IMR-90 (cell line): ENCODE results near the gene FLVCR1. TPM values are rescaled to one million over a fixed set of nuclear protein-coding genes. Genes with fewer than 3 reads are reported as not detected.

Experiments used
- ATAC-seq: fragments of 200-7000 bp; cut with Tn5 transposase; 2 replicates; pipeline ENCODE4 v1.9.1; 2020; ENCODE audit warnings: low read depth, mild to moderate bottlenecking, moderate library complexity
- BruUV-seq: library from RNA; stranded (reverse); fragments of 400-500 nt; replicated peaks from 2 replicates; lab custom pipeline; 2021; lab: Mats Ljungman, UMichigan
- CTCF ChIA-PET: fragments of 300-600 bp; formaldehyde crosslinking; extraction: SDS; loops from one replicate; lab custom pipeline; 2021; ENCODE audit warnings: antibody characterized with exemption; lab: Yijun Ruan, JAX
- POLR2A ChIA-PET: fragments of 300-600 bp; sonication (Branson Sonifier 250); formaldehyde crosslinking; loops from one replicate; lab custom pipeline; 2022; ENCODE audit warnings: antibody characterized with exemption; ENCODE audit not compliant: unreplicated experiment; lab: Charles Lee
- DNase-seq: peaks from one replicate; pipeline ENCODE4 v3.0.0; 2013
- H2AFZ ChIP-seq: replicated peaks from 2 replicates; pipeline ENCODE3; 2013; ENCODE audit warnings: low read length, mild to moderate bottlenecking; ENCODE audit not compliant: poor library complexity
- H2AK5ac ChIP-seq: 2 replicates; pipeline ENCODE4 v1.6.1; 2013; ENCODE audit warnings: low read depth, low read length, inconsistent platforms
- H2AK9ac ChIP-seq: replicated peaks from 2 replicates; pipeline ENCODE3; 2013; ENCODE audit warnings: mild to moderate bottlenecking, low read depth, low read length, moderate library complexity; ENCODE audit not compliant: poor library complexity
- H2BK120ac ChIP-seq: 2 replicates; pipeline ENCODE4 v1.6.1; 2013; ENCODE audit warnings: low read depth, low read length, inconsistent platforms
- H2BK15ac ChIP-seq: 3 replicates; pipeline ENCODE4 v1.6.1; 2013; ENCODE audit warnings: low read depth, low read length, inconsistent platforms
- H2BK20ac ChIP-seq: 2 replicates; pipeline ENCODE4 v1.6.1; 2013; ENCODE audit warnings: low read depth, mild to moderate bottlenecking, inconsistent platforms, low read length, moderate library complexity
- H2BK5ac ChIP-seq: 2 replicates; pipeline ENCODE4 v1.6.1; 2013; ENCODE audit warnings: mild to moderate bottlenecking, low read depth, low read length, inconsistent platforms; ENCODE audit not compliant: poor library complexity, severe bottlenecking
- H3K14ac ChIP-seq: replicated peaks from 2 replicates; pipeline ENCODE4 v1.6.1; 2013; ENCODE audit warnings: low read depth, low read length, inconsistent platforms
- H3K18ac ChIP-seq: 2 replicates; pipeline ENCODE4 v1.6.1; 2013; ENCODE audit warnings: low read depth, low read length, control low read depth
- H3K23ac ChIP-seq: 2 replicates; pipeline ENCODE4 v1.6.1; 2013; ENCODE audit warnings: low read depth, low read length, inconsistent platforms
- H3K27ac ChIP-seq: 2 replicates; pipeline ENCODE4 v1.5.1; 2013; ENCODE audit warnings: mild to moderate bottlenecking, control low read depth, low read length; ENCODE audit not compliant: insufficient read depth
- H3K27me3 ChIP-seq: 2 replicates; pipeline ENCODE4 v1.6.1; 2013; ENCODE audit warnings: low read length; ENCODE audit not compliant: control insufficient read depth, insufficient read depth
- H3K36me3 ChIP-seq: 2 replicates; pipeline ENCODE4 v1.6.1; 2013; ENCODE audit warnings: low read length, mixed read lengths; ENCODE audit not compliant: control insufficient read depth, insufficient read depth
- H3K4ac ChIP-seq: 2 replicates; pipeline ENCODE4 v1.6.1; 2013; ENCODE audit warnings: low read depth, low read length, inconsistent platforms
- H3K4me1 ChIP-seq: 2 replicates; pipeline ENCODE4 v1.6.1; 2013; ENCODE audit warnings: low read length, mixed read lengths; ENCODE audit not compliant: control insufficient read depth, insufficient read depth
- H3K4me2 ChIP-seq: 2 replicates; pipeline ENCODE4 v1.6.1; 2013; ENCODE audit warnings: low read depth, mild to moderate bottlenecking, control low read depth, low read length, moderate library complexity
- H3K4me3 ChIP-seq: 2 replicates; pipeline ENCODE4 v1.5.1; 2013; ENCODE audit warnings: low read depth, mild to moderate bottlenecking, control low read depth, low read length, moderate library complexity; ENCODE audit not compliant: insufficient read depth
- H3K56ac ChIP-seq: 2 replicates; pipeline ENCODE4 v1.6.1; 2013; ENCODE audit warnings: low read length, inconsistent platforms; ENCODE audit not compliant: insufficient read depth; ENCODE audit errors: extremely low read depth
- H3K79me1 ChIP-seq, 2 experiments: 2 replicates each; pipeline ENCODE4 v1.6.1; 2013; ENCODE audit warnings: low read length in 2 of 2, inconsistent platforms in 1 of 2, low read depth in 1 of 2
- H3K9ac ChIP-seq: 2 replicates; pipeline ENCODE4 v1.6.1; 2013; ENCODE audit warnings: low read depth, low read length, control low read depth
- H3K9me1 ChIP-seq: 2 replicates; pipeline ENCODE4 v1.6.1; 2013; ENCODE audit warnings: low read length, inconsistent platforms; ENCODE audit not compliant: insufficient read depth
- H3K9me3 ChIP-seq: 2 replicates; pipeline ENCODE4 v1.6.1; 2013; ENCODE audit warnings: low read length; ENCODE audit not compliant: control insufficient read depth, insufficient read depth
- H4K20me1 ChIP-seq: 2 replicates; pipeline ENCODE4 v1.6.1; 2013; ENCODE audit warnings: low read length, inconsistent platforms; ENCODE audit not compliant: insufficient read depth
- H4K5ac ChIP-seq: 2 replicates; pipeline ENCODE4 v1.6.1; 2013; ENCODE audit warnings: mild to moderate bottlenecking, low read depth, low read length, control low read depth
- H4K8ac ChIP-seq, 2 experiments: 2 replicates each; pipeline ENCODE4 v1.6.1; 2013; ENCODE audit warnings: low read depth in 2 of 2, low read length in 2 of 2, control low read depth in 1 of 2, inconsistent platforms in 1 of 2
- H4K91ac ChIP-seq: 2 replicates; pipeline ENCODE4 v1.6.1; 2013; ENCODE audit warnings: low read depth, low read length, inconsistent platforms; ENCODE audit not compliant: insufficient read depth
- BHLHE40 ChIP-seq: fragments of 150-350 bp; IDR thresholded peaks from 2 replicates; pipeline ENCODE4 v1.6.1; 2016; ENCODE audit warnings: mild to moderate bottlenecking, low read depth, low read length
- MAZ ChIP-seq: IDR thresholded peaks from 2 replicates; pipeline ENCODE4 v1.6.1; 2012; ENCODE audit warnings: low read depth, mild to moderate bottlenecking, low read length, improper control_type of control experiment, moderate library complexity, borderline replicate concordance
- NFE2L2 ChIP-seq: fragments of 150-350 bp; IDR thresholded peaks from 2 replicates; pipeline ENCODE4 v1.6.1; 2016; ENCODE audit warnings: low read depth, mild to moderate bottlenecking, low read length
- SMC3 ChIP-seq: fragments of 150-350 bp; IDR thresholded peaks from 2 replicates; pipeline ENCODE4 v1.6.1; 2016; ENCODE audit warnings: low read depth, mild to moderate bottlenecking, antibody characterized with exemption, low read length, moderate library complexity
- USF2 ChIP-seq: fragments of 150-350 bp; IDR thresholded peaks from 2 replicates; pipeline ENCODE4 v1.6.1; 2017; ENCODE audit warnings: mild to moderate bottlenecking, antibody characterized with exemption, low read length, low read depth
- dilution Hi-C: fragments of 300-500 bp; cut with HindIII; formaldehyde crosslinking; loops from one replicate; pipeline ENCODE4 v1.14.3; 2018; ENCODE audit warnings: low sequenced_read_pairs; ENCODE audit not compliant: unreplicated experiment
- in situ Hi-C: fragments of 300-500 bp; cut with MboI; formaldehyde crosslinking; loops from 3 replicates; pipeline ENCODE4 v1.14.3; 2019; ENCODE audit warnings: low sequenced_read_pairs, inconsistent platforms, mixed read lengths
- intact Hi-C: fragments of 100-400 bp; cut with micrococcal nuclease; formaldehyde crosslinking; loops from 2 replicates; pipeline ENCODE4 v1.10.0; 2022
- microRNA-seq, 2 experiments: library from miRNA; stranded (forward) in 1 of 2; unstranded in 1 of 2; fragments of 10-50 nt in 1 of 2; fragments of <30 nt in 1 of 2; gene quantifications in 1 of 2; microRNA quantifications in 1 of 2; one replicate each; pipeline versions ENCODE3 to v1.1.0; 2013 to 2020; ENCODE audit not compliant: insufficient read depth in 1 of 2, insufficient read length in 1 of 2, unreplicated experiment in 1 of 2
- polyA plus RNA-seq, 3 experiments: library from polyadenylated mRNA; depleted of rRNA; stranded (reverse); fragments of >200 nt; gene quantifications; 2 replicates each; pipeline ENCODE4 v1.2.3, GENCODE V29; 2012; ENCODE audit warnings: low replicate concordance in 1 of 3
- small RNA-seq, 5 experiments: library from RNA; depleted of rRNA; stranded (forward); fragments of <200 nt; gene quantifications; one replicate each; pipeline ENCODE3, GENCODE V24; 2012
- total RNA-seq: library from RNA; depleted of rRNA; stranded (reverse); fragments of >200 nt; gene quantifications from 2 replicates; pipeline ENCODE4 v1.2.3, GENCODE V29; 2012; rRNA removed

The FLVCR1 gene
- total and polyA plus RNA-seq, 2 of the 4 experiments (the other 2 are of a cell fraction): 2.4 to 3.9 TPM

GRCh38 chr1:212946872-212947271, 88.8 kb downstream of the FLVCR1 start:
- Histone ChIP-seq H3K27ac (no peak overlapping the region), H2AK5ac (no peak overlapping the region), H4K8ac (no peak overlapping the region), H3K4me2 (no peak overlapping the region), H3K79me1 (no peaks in the 10 kb centered on the region), H3K23ac (no peak overlapping the region), H3K14ac (no peak overlapping the region), H3K27me3 (peaks cover 7% of the 10 kb centered on the region; the same call in 1 of the 2 replicates), H3K4me1 (peaks cover 2% of the 10 kb centered on the region; the same call in 1 of the 2 replicates), H3K4me3 (no peak overlapping the region), H3K56ac (no peak overlapping the region), H2BK5ac (no peak overlapping the region), H2BK20ac (no peak overlapping the region), H3K18ac (no peak overlapping the region), H4K5ac (no peak overlapping the region), H3K36me3 (no peaks in the 10 kb centered on the region), H3K4ac (no peak overlapping the region), H3K9me3 (no peaks in the 10 kb centered on the region), H2AFZ (no peak overlapping the region), H4K91ac (no peak overlapping the region), H3K9ac (no peak overlapping the region), H2BK120ac (no peak overlapping the region), H3K9me1 (peaks cover 3% of the 10 kb centered on the region; the same call in 1 of the 2 replicates), H2AK9ac (no peak overlapping the region), H4K20me1 (no peaks in the 10 kb centered on the region), H2BK15ac (no peak overlapping the region)
- in situ Hi-C loops: no loop called here
- no peak for TF ChIP-seq BHLHE40
- no peak for TF ChIP-seq USF2
- no peak for TF ChIP-seq NFE2L2
- TF ChIP-seq MAZ: no peak
- no peak for TF ChIP-seq SMC3
- ChIA-PET POLR2A (no interaction called here), CTCF (no interaction called here)
- DNase-seq (no peak), ATAC-seq (no peak)
- dilution Hi-C loops: no loop called here
- intact Hi-C loops: no loop called here
- no TSS peak for BruUV-seq

Small RNA genes within 50 kb of the gene (microRNA-seq; reads per million reads assigned to microRNA genes)
- not detected for gene AC104333.1 (ENCODE audit: insufficient read depth, insufficient read length)
- gene AC104333.2 (ENCODE audit: insufficient read depth, insufficient read length): not detected

Small RNA genes within 50 kb of the gene (small RNA-seq; reads per million reads assigned to genes)
- gene AC104333.1 (0 reads per million in 5 experiments), gene AC104333.2 (0 reads per million in 5 experiments)

Other genes with a start within 250 kb of the FLVCR1 start
- 9.9 and 15.0 TPM in 2 replicates for gene ATF3, start 249.5 kb upstream of the FLVCR1 start, total RNA-seq
- 12.3 and 17.9 TPM in 2 replicates for gene ATF3, start 249.5 kb upstream of the FLVCR1 start, polyA plus RNA-seq (2012; rRNA removed)
- 1.6 and 2.2 TPM in 2 replicates for gene BATF3, start 158.4 kb upstream of the FLVCR1 start, total RNA-seq
- 3.0 and 3.9 TPM in 2 replicates for gene BATF3, start 158.4 kb upstream of the FLVCR1 start, polyA plus RNA-seq (2012; rRNA removed)
- 32.8 and 42.5 TPM in 2 replicates for gene NSL1, start 66.5 kb upstream of the FLVCR1 start, total RNA-seq
- gene NSL1, start 66.5 kb upstream of the FLVCR1 start, polyA plus RNA-seq (2012; rRNA removed): 19.1 and 26.7 TPM in 2 replicates
- gene TATDN3, start 66.4 kb upstream of the FLVCR1 start, total RNA-seq: 12.0 and 12.8 TPM in 2 replicates
- 4.4 and 4.9 TPM in 2 replicates for gene TATDN3, start 66.4 kb upstream of the FLVCR1 start, polyA plus RNA-seq (2012; rRNA removed)
- gene SPATA45, start 10.6 kb upstream of the FLVCR1 start, total RNA-seq: not detected in 2 replicates
- gene SPATA45, start 10.6 kb upstream of the FLVCR1 start, polyA plus RNA-seq (2012; rRNA removed): not detected in 2 replicates
- 0.83 and 0.90 TPM in 2 replicates for gene VASH2, start 92.3 kb downstream of the FLVCR1 start, total RNA-seq
- gene VASH2, start 92.3 kb downstream of the FLVCR1 start, polyA plus RNA-seq (2012; rRNA removed): 1.1 and 1.2 TPM in 2 replicates
- gene ANGEL2, start 157.6 kb downstream of the FLVCR1 start, total RNA-seq: 44.1 and 49.2 TPM in 2 replicates
- gene ANGEL2, start 157.6 kb downstream of the FLVCR1 start, polyA plus RNA-seq (2012; rRNA removed): 10.6 and 13.4 TPM in 2 replicates
- 23.7 and 25.8 TPM in 2 replicates for gene RPS6KC1, start 193.0 kb downstream of the FLVCR1 start, total RNA-seq
- 6.0 and 7.9 TPM in 2 replicates for gene RPS6KC1, start 193.0 kb downstream of the FLVCR1 start, polyA plus RNA-seq (2012; rRNA removed)